ENCODE measurements around the gene ZNF799.

The ZNF799 gene

DNA sequence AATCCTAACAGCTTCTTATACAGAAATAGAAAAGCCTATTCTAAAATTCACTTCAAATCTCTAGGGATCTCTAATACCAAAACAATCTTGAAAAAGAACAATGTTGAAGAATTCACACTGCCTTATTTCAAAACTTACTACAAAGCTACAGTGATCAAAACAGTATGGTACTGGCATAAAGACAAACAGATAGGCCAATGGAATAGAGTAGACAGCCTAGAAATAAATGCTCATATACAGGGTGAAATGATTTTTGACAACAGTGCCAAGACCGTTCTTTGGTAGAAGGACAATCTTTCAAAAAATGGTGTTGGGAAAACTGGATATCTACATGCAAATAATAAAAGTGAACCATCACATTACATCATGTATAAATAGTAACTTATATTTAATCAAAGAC, 55.9 kb downstream of the ZNF799 start:
- TF ChIP-seq, protein P1, sequence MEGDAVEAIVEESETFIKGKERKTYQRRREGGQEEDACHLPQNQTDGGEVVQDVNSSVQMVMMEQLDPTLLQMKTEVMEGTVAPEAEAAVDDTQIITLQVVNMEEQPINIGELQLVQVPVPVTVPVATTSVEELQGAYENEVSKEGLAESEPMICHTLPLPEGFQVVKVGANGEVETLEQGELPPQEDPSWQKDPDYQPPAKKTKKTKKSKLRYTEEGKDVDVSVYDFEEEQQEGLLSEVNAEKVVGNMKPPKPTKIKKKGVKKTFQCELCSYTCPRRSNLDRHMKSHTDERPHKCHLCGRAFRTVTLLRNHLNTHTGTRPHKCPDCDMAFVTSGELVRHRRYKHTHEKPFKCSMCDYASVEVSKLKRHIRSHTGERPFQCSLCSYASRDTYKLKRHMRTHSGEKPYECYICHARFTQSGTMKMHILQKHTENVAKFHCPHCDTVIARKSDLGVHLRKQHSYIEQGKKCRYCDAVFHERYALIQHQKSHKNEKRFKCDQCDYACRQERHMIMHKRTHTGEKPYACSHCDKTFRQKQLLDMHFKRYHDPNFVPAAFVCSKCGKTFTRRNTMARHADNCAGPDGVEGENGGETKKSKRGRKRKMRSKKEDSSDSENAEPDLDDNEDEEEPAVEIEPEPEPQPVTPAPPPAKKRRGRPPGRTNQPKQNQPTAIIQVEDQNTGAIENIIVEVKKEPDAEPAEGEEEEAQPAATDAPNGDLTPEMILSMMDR (IDR thresholded peaks at IDR 0.05; ENCODE audit: extremely low read depth, missing control alignments) = no peak
- DNase-seq (ENCODE audit: low spot score) = no peak

Measured in GM20000 (cell line).